ENCODE measurements around the gene DLX2.

DLX2 gene

DNA sequence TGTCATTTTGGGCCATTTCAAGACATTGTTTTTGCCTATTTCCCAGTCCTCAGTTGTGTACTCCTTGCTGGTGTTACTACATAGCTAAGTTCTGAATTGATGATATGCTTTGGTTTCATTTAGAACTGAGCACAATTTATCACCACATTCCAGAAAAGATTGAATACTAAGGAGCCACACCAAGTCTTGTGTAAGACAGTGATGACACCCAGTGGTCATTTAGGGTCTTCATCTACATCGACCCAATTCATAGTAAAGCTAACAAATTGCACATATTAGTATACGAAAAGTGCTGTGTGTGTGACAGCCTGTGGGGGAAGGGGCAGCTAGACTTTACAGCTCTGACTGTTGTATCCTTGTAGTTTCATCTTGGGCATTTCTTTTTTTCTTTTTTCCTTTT lies 10.9 kb upstream of the DLX2 start:
- Histone ChIP-seq H3K9me3 (ENCODE audit: severe bottlenecking) (no peaks in the 10 kb centered on the region), H3K27ac (ENCODE audit: poor library complexity, severe bottlenecking) (no peak overlapping the region), H3K36me3 (ENCODE audit: low read depth) (no peaks in the 10 kb centered on the region), H3K27me3 (ENCODE audit: insufficient read depth, poor library complexity, severe bottlenecking) (no peaks in the 10 kb centered on the region), H3K4me3 (ENCODE audit: severe bottlenecking) (no peak overlapping the region), H3K4me1 (ENCODE audit: insufficient read depth, poor library complexity, severe bottlenecking) (peaks cover 3% of the 10 kb centered on the region)
- TF ChIP-seq, protein P1, sequence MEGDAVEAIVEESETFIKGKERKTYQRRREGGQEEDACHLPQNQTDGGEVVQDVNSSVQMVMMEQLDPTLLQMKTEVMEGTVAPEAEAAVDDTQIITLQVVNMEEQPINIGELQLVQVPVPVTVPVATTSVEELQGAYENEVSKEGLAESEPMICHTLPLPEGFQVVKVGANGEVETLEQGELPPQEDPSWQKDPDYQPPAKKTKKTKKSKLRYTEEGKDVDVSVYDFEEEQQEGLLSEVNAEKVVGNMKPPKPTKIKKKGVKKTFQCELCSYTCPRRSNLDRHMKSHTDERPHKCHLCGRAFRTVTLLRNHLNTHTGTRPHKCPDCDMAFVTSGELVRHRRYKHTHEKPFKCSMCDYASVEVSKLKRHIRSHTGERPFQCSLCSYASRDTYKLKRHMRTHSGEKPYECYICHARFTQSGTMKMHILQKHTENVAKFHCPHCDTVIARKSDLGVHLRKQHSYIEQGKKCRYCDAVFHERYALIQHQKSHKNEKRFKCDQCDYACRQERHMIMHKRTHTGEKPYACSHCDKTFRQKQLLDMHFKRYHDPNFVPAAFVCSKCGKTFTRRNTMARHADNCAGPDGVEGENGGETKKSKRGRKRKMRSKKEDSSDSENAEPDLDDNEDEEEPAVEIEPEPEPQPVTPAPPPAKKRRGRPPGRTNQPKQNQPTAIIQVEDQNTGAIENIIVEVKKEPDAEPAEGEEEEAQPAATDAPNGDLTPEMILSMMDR (IDR thresholded peaks at IDR 0.05; ENCODE audit: poor library complexity, severe bottlenecking) = peak; percentile 65
- DNase-seq (ENCODE audit: low spot score) (no peak), ATAC-seq (ENCODE audit: low read depth) (peak; percentile 58; the same call in 1 of the 3 replicates)

DNA sequence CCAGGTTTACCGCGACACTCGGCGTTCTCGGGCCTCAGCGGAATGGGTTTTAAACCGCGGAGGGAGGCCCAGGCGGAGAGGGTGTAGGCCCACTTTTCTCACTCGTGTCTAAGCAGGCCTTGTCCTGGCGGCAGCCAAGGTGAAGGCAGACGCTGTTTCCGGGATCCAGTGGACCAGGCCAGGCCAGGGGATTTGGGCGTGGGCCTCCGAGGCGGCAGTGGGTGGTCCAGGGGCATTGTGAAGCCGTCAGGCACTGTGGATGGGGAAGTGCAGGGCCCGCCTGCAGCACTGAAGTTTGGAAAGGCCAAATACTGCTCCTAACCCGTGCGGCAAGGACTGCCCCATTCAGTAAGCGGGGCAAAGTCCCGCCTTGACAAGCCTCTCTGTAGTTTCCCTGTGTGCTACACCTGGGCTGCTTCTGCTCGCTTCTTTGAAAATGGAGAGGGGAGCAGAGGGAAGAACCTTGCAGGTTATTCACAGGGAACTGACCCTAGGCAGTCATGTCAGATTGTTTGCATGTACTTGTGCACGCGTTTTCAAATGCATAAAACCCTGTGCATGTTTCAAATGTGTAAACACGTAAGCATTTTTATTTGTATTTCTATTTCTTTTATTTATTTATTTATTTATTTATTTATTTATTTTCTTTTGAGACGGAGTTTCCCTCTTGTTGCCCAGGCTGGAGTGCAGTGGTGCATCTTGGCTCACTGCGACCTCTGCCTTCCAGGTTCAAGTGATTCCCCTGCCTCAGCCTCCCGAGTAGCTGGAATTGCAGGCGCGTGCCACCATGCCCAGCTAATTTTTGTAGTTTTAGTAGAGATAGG lies 7.5 kb upstream of the DLX2 start:
- no peaks in the 10 kb centered on the region for H3K27me3 ChIP-seq (ENCODE audit: insufficient read depth, poor library complexity, severe bottlenecking)

DNA sequence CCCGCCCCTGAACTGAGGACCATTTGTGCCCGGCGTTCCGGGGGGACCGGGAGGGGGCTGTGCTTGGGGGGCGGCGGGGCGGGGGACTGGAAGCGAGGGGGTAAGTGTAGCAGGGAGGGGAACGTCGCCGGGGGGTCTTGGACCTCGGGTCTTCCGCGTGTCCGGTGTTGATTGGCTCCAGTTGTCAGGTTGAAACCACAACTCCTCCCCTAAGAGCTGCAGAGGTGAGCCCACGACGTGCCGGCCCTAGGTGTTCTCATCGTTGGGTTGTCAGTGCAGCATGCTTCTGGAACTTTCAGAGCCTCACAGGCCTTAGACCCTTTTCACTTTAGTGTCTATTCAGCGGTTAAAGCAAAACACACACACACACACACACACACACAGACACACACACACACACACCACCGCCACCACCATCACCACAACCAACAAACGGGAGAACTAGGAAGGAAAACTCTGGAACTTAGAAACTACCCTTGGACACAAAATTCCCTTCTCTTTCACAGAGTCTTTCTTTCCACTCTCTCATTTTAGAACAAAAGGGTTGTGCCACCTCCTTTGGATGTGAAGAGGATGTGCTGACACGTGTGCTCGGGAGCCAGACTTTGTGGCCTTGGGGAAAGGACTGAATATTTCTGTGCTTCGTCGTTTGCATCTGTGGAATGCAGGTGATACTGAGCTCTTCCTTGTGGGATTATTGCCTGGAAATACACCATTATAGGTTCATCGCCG lies 6.7 kb upstream of the DLX2 start:
- H3K27ac ChIP-seq (ENCODE audit: poor library complexity, severe bottlenecking) = no peak overlapping the region
- H3K4me1 ChIP-seq (ENCODE audit: insufficient read depth, poor library complexity, severe bottlenecking) = no peaks in the 10 kb centered on the region
- H3K9me3 ChIP-seq (ENCODE audit: severe bottlenecking) = no peaks in the 10 kb centered on the region
- no peak overlapping the region for H3K4me3 ChIP-seq (ENCODE audit: severe bottlenecking)
- no peaks in the 10 kb centered on the region for H3K36me3 ChIP-seq (ENCODE audit: low read depth)
- TF ChIP-seq, protein P1 (IDR thresholded peaks at IDR 0.05; ENCODE audit: poor library complexity, severe bottlenecking) = no peak
- no peak for DNase-seq (ENCODE audit: low spot score)
- no peak for ATAC-seq (ENCODE audit: low read depth)
- H3K27me3 ChIP-seq (ENCODE audit: insufficient read depth, poor library complexity, severe bottlenecking) = no peaks in the 10 kb centered on the region

More for the DNA sequence above, 7.5 kb upstream of the DLX2 start:
- H3K4me1 ChIP-seq (ENCODE audit: insufficient read depth, poor library complexity, severe bottlenecking) = no peaks in the 10 kb centered on the region
- H3K9me3 ChIP-seq (ENCODE audit: severe bottlenecking) = no peaks in the 10 kb centered on the region
- ATAC-seq (ENCODE audit: low read depth) = no peak
- no peak overlapping the region for H3K27ac ChIP-seq (ENCODE audit: poor library complexity, severe bottlenecking)
- no peak for DNase-seq (ENCODE audit: low spot score)
- H3K36me3 ChIP-seq (ENCODE audit: low read depth) = no peaks in the 10 kb centered on the region
- H3K4me3 ChIP-seq (ENCODE audit: severe bottlenecking) = no peak overlapping the region
- TF ChIP-seq, protein P1 (IDR thresholded peaks at IDR 0.05; ENCODE audit: poor library complexity, severe bottlenecking) = no peak

DNA sequence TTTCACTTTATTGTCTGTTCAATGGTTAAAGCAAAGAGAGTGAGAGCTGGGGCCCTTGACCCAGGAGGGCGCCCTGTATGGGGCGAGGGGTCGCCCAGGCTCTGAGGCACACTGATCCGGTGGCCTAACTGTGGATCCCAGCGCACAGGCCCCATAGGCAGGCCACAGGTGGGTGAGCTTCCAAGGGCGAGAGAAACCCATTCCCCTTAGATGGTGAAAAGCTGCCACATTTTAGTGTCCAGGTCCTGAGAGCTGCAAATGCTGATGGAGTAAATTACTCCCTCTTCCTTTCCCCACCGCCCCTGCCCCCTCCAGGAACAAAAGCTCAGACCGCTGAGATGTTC lies 5.9 kb upstream of the DLX2 start:
- H3K9me3 ChIP-seq (ENCODE audit: severe bottlenecking) = no peaks in the 10 kb centered on the region
- H3K27ac ChIP-seq (ENCODE audit: poor library complexity, severe bottlenecking) = no peak overlapping the region
- H3K4me1 ChIP-seq (ENCODE audit: insufficient read depth, poor library complexity, severe bottlenecking) = peaks cover 1% of the 10 kb centered on the region
- no peak for ATAC-seq (ENCODE audit: low read depth)
- no peaks in the 10 kb centered on the region for H3K36me3 ChIP-seq (ENCODE audit: low read depth)
- TF ChIP-seq, protein P1 (IDR thresholded peaks at IDR 0.05; ENCODE audit: poor library complexity, severe bottlenecking) = no peak
- H3K27me3 ChIP-seq (ENCODE audit: insufficient read depth, poor library complexity, severe bottlenecking) = no peaks in the 10 kb centered on the region
- DNase-seq (ENCODE audit: low spot score) = no peak
- no peak overlapping the region for H3K4me3 ChIP-seq (ENCODE audit: severe bottlenecking)
